Activated B cell treated with CpG ODN at 0.5 μM for 24 hours (primary cell): ENCODE measurements around the gene SMIM33. TPM values are rescaled to one million over a fixed set of nuclear protein-coding genes. Genes with fewer than 3 reads are reported as not detected.
"Not testable (repeated sequence)": the region's sequence is repeated elsewhere in the genome, so short reads cannot be mapped to it uniquely, and the experiment has no call there.

Source experiments
- ATAC-seq: fragments of 200-7000 bp; cut with Tn5 transposase; one replicate; pipeline ENCODE4 v1.10.0; 2021; ENCODE audit warnings: low read depth, mild to moderate bottlenecking, moderate library complexity
- CTCF ChIA-PET: fragments of 350-600 bp; sonication (Branson Sonifier 250); formaldehyde crosslinking; loops from one replicate; lab custom pipeline; 2021; ENCODE audit warnings: antibody characterized with exemption; lab: Charles Lee
- POLR2A ChIA-PET: fragments of 350-600 bp; sonication (Branson Sonifier 250); formaldehyde crosslinking; loops from one replicate; lab custom pipeline; 2021; ENCODE audit warnings: antibody characterized with exemption; lab: Charles Lee
- DNase-seq: peaks from one replicate; pipeline ENCODE4 v3.0.0; 2022
- H3K27ac Mint-ChIP-seq: one replicate; pipeline ENCODE4 v1.8.0; 2020; ENCODE audit warnings: mixed read lengths
- H3K27me3 Mint-ChIP-seq: one replicate; pipeline ENCODE4 v1.8.0; 2021; ENCODE audit warnings: mixed read lengths
- H3K36me3 Mint-ChIP-seq: one replicate; pipeline ENCODE4 v1.8.0; 2021; ENCODE audit warnings: low read depth, mixed read lengths
- H3K4me1 Mint-ChIP-seq: one replicate; pipeline ENCODE4 v1.8.0; 2021; ENCODE audit warnings: mixed read lengths
- H3K4me3 Mint-ChIP-seq: one replicate; pipeline ENCODE4 v1.8.0; 2020; ENCODE audit warnings: mild to moderate bottlenecking, mixed read lengths
- H3K9me3 Mint-ChIP-seq: one replicate; pipeline ENCODE4 v1.8.0; 2020; ENCODE audit warnings: mixed read lengths
- CTCF ChIP-seq: fragments of 200-600 bp; IDR thresholded peaks from one replicate; pipeline ENCODE4 v1.8.0; 2022; ENCODE audit warnings: antibody characterized with exemption, mild to moderate bottlenecking
- intact Hi-C: fragments of 100-400 bp; cut with micrococcal nuclease; formaldehyde crosslinking; loops from one replicate; pipeline ENCODE4 v1.15.1; 2024
- total RNA-seq: library from RNA; stranded (reverse); gene quantifications from 2 replicates; pipeline ENCODE4 v1.2.3, GENCODE V29; 2022

Gene SMIM33
- total RNA-seq, 1 donor from 2014 or later = not detected

- DNase-seq (no peak), ATAC-seq (peak; percentile 31)
- Mint-ChIP-seq H3K27me3 (peaks cover 4% of the 10 kb centered on the region), H3K4me1 (peaks cover 15% of the 10 kb centered on the region), H3K27ac (peak overlapping the region; percentile 35), H3K4me3 (no peak overlapping the region), H3K9me3 (no peaks in the 10 kb centered on the region), H3K36me3 (no peaks in the 10 kb centered on the region)
- intact Hi-C loops = no loop called here
- CTCF ChIA-PET = interaction anchor here (1.9 kb wide), 1 partner anchor 32 kb away, joined by 5 read pairs; no protein-coding TSS in a partner anchor
- TF ChIP-seq CTCF = no peak
- POLR2A ChIA-PET = no interaction called here
These were observed 10.8 kb downstream of the SMIM33 start for GRCh38 chr5:139481580-139482049.

GRCh38 chr5:139482050-139482889, 11.5 kb downstream of the SMIM33 start, which contains the start of gene STING1:
STING1 (minus strand) TSS chr5:139482758; CDS start chr5:139481704, 1,054 bp downstream.
- ATAC-seq = peak; percentile 52
- Mint-ChIP-seq H3K4me3 (peak within 1 kb of the TSS; percentile 53), H3K9me3 (no peaks in the 10 kb centered on the region), H3K4me1 (peaks cover 15% of the 10 kb centered on the region), H3K36me3 (no peaks in the 10 kb centered on the region), H3K27ac (peak within 1 kb of the TSS; percentile 35), H3K27me3 (peaks cover 4% of the 10 kb centered on the region)
- TF ChIP-seq CTCF = no peak
- DNase-seq = peak; percentile 21
- ChIA-PET CTCF (interaction anchor here (1.9 kb wide), 1 partner anchor 32 kb away, joined by 5 read pairs; no protein-coding TSS in a partner anchor), POLR2A (interaction anchor here (0.5 to 1.2 kb wide), 3 partner anchors 70 to 154 kb away, joined by 3 to 4 read pairs (median 3); no protein-coding TSS in a partner anchor)
- intact Hi-C loops = no loop called here

- H3K9me3 Mint-ChIP-seq, CTCF ChIA-PET, H3K36me3 Mint-ChIP-seq, DNase-seq, ATAC-seq, H3K27me3 Mint-ChIP-seq, H3K27ac Mint-ChIP-seq, intact Hi-C loops: not testable (repeated sequence)
- Mint-ChIP-seq H3K4me1 (peaks cover 15% of the 10 kb centered on the region), H3K4me3 (peak overlapping the region; percentile 53)
- POLR2A ChIA-PET = interaction anchor here (0.6 to 1.2 kb wide), 2 partner anchors 19 to 153 kb away, joined by 3 to 4 read pairs; no protein-coding TSS in a partner anchor
These were observed 12.0 kb downstream of the SMIM33 start for GRCh38 chr5:139482890-139483208.

GRCh38 chr5:139486201-139486600, 15.4 kb downstream of the SMIM33 start:
- Mint-ChIP-seq H3K27ac (no peak overlapping the region), H3K36me3 (no peaks in the 10 kb centered on the region), H3K4me3 (no peak overlapping the region), H3K27me3 (no peaks in the 10 kb centered on the region), H3K9me3 (no peaks in the 10 kb centered on the region), H3K4me1 (peaks cover 15% of the 10 kb centered on the region)
- POLR2A ChIA-PET = no interaction called here
- intact Hi-C loops = no loop called here
- DNase-seq (no peak), ATAC-seq (no peak)
- TF ChIP-seq CTCF = no peak
- CTCF ChIA-PET = no interaction called here

GRCh38 chr5:139488260-139488659, 17.5 kb downstream of the SMIM33 start:
- ChIA-PET POLR2A (no interaction called here), CTCF (no interaction called here)
- Mint-ChIP-seq H3K36me3 (no peaks in the 10 kb centered on the region), H3K4me3 (no peak overlapping the region), H3K27ac (no peak overlapping the region), H3K4me1 (no peaks in the 10 kb centered on the region), H3K9me3 (no peaks in the 10 kb centered on the region), H3K27me3 (peaks cover 2% of the 10 kb centered on the region)
- TF ChIP-seq CTCF = no peak
- ATAC-seq (no peak), DNase-seq (no peak)
- intact Hi-C loops = no loop called here
